CD4-positive, alpha-beta T cell treated with Interleukin-10 for 1 hour (primary cell): ENCODE results near the gene COL2A1.

Experiments used
- DNase-seq: peaks from one replicate; pipeline ENCODE4 v3.0.0-alpha.2; 2020

The COL2A1 gene

DNA sequence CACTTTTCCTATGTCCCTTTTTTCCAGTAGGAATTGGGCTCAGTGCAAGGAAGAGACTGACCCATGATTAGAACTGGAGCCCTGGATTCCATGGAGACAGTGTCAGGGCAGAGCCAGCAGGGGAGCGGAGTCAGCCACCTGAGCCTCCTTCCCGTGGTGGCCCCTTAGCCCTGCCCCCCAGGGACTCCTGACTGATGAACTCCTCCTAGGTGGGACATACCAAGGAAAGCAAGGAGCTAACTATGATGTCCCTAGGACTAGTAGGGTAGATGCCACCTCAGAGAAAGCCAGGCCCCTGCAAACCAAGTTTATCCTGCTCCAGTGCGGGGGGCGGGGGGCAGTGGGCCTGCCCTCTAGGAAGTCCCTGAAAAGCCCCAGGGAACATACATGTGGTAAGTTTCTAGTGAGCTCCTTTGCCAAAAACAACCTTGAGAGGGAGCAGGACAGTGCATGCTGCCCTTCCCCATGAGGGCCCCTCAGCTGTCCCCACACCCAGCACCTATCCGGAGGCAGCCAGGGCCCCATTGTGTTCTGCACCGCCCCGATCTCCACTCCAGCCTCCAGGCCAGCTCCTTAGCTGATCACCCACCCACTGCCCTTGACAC, 6.2 kb upstream of the COL2A1 start:
- DNase-seq, result no peak

DNA sequence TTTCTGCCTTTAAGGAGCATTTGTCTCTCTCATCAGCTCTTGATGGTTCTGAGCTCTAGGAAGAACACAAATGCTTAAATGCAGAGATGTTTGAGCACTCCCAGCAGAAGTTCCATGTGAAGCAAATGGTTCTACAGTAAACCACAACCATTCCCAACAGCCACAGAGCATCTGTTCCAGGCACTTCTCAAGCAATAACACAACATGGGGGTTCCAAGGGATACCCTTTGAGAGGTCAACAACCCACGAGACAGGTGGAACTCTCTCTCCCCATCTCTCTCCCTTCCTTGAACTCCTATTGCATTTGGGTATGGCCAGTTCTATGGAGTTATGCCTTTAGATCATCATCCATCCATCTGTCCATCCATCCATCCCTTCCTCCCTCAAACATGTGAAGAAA, 5.2 kb upstream of the COL2A1 start:
- no peak for DNase-seq

DNA sequence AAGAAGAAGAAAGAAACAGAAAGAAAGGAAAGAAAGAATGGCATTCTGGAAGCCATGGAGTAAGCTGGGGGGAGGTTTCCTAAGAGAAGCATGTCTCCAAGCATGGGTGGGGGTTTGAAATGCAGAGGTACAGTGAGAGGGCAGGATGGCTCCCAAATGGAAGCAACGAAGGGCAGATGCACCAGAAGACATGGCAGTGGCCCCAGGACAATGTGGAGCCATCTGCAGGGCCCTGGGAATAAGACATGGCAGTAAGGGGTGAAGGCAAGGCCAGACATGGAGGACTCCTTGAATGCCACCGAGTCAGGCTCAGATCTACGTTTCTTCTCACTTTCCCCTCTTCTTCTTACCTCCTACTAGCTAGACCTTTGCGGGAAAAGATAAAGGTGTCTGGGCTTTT, 4.7 kb upstream of the COL2A1 start:
- DNase-seq, result no peak

DNA sequence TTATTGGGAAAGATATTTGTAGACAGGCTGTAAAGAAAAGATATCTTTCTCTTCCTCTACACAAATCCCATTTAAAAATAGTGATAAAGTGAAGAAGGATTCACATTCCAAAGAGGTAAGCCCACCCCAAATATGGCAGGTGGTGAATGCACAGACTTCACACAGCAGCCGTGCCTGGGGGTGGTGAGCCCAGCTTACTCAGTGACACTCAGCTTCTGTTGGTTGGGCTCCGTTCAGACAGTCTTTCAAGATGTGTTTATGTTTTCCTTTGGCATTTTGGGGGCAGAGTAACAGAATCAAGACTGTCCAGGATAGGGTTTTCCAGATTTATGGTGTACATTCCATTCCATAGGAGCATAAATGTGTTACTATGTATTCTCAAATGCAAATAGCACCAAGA, 4.1 kb upstream of the COL2A1 start:
- DNase-seq, result no peak

DNA sequence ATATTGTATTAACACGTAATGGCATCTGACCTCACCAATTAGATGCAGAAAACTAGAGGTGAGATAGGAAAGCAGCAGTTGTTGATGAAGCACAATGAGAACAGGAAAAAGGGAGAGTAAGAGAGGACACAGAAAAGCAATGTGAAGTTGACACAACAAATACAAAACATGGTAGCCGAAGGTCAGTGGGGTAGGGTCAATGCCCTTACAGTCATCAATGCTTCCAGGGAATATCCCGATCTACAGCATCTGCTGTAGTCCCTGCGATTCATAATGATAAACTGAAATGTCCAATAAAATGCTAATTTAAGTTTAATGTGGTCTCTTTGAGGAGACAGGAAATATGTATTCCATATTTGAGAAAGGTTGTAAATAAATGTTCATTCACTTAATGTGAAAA, 2.9 kb upstream of the COL2A1 start:
- DNase-seq, result no peak

DNA sequence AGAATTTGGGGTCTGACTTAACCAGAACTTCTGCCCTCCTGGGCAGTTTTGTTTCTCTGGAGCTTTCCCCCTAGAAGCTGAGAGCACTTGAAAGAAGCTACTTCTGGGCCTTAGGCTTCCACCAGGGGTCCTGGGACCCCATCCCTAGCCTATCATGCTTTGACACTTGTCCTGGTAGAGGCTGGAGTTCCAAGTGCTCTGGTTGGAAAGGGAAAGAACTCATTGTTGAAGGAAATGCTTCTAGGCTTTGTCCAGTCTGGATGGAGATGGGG, 1.4 kb upstream of the COL2A1 start:
- DNase-seq, result no peak

DNA sequence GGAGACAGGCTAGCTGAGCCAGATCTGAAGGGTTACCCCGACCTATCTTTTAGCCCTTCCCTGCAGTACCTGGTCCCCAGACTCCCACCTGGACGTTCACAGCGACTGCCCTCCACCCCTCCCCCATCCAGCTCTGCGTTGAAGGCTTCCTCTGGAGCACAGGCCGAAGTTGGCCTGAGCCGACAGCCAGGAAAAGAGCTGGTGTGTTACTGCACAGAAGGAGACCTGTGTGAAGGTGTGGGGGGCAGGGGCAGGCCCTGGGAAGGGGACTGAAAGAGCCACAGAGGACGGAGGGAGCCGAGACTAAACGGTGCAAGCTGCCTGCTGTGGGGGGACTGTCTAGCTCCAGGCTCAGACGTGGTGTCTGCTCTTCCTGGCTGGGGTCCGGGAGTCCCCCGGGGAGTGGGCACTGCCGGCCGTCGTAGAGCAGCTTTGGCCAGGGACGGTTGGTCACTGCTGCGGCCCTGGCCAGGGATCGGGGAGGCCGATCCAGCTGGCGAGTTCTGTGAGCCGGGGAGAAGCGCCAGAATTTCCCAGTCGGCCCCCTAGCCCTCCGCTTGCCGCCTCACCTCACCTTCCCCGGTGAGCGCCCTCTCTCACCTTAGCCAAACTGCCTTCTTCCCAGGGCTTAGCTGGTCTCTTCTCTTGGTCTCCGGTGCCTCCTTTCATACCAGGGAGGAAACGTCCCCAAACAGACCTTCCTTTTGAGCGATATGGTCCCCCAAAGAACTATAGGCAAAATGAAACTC, 899 bp upstream of the COL2A1 start:
- DNase-seq, result no peak

DNA sequence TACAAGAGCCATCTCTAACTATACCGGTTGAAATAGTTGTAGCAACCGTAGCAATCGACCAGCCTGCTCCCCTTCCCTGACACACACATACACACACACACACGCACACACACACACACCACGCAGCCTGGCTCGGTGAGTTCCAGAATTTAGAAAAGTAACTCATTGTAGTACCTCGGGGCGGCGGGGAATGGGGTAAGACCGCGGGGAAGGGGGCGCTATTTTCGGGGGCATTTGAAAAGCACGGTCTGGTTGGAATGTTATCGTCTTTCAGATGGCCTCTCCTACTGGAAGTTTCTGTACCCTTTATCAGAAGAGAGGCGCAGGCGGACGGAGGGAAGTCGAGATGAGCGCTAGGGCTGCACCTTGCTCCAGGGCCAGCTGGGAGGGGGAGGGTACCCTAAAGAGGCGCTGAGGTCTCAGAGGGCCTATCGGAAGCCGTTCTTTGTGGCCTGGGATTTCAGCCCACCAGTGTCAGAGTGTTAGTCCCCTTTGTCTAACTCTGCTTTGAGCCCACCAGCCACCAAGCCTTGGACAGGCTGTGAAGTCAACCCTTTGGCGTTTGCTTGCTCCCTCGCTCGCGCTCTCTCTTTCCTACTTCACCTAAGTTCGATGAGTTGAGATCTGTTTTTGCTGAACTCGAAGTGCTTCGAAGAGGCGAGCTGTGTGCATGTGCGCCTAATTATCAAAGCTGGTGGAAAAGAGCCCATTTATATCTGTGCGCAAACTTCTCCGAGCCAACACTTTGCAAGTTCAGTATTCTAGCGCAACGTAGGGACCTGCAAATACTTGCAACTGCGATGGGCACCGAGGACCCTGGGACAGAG, 837 bp downstream of the COL2A1 start:
- DNase-seq, result no peak

DNA sequence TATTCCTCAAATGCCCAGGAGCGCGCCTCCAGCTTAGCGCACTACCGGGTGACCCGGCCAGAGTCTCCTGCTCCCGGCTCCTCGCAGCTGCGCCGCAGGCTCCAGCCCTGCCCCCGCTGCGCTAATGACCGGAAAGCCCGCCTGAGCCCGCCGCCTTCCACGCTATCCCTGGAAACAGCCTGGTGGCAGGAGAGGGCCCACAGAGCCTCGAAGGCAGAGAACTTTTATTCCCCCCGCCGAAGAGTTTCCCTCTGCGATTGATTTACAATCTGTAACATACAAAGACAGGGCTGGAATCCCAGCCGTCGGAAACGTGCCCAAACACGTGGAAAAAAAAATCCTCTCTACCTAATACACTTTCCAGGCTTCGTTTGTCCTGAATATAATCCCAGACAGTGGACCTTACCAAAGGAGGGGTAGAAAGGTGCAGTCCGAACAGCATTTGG, 1.5 kb downstream of the COL2A1 start:
- no peak for DNase-seq

DNA sequence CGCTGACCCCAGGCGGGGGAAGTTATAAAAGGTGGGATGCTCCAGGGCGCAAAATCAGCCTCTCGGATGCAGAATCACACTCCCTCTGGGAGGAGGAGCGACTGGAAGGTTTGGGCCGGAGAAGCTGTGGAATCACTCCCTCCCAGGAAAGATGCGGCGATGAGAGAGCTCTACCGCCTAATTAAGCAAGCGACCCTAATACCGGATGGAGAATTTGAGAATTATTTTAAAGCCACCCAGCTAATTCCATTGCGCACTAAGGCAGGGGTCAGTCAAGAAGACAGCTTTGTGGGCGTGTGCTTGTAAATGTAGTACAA, 1.9 kb downstream of the COL2A1 start:
- DNase-seq, result no peak

DNA sequence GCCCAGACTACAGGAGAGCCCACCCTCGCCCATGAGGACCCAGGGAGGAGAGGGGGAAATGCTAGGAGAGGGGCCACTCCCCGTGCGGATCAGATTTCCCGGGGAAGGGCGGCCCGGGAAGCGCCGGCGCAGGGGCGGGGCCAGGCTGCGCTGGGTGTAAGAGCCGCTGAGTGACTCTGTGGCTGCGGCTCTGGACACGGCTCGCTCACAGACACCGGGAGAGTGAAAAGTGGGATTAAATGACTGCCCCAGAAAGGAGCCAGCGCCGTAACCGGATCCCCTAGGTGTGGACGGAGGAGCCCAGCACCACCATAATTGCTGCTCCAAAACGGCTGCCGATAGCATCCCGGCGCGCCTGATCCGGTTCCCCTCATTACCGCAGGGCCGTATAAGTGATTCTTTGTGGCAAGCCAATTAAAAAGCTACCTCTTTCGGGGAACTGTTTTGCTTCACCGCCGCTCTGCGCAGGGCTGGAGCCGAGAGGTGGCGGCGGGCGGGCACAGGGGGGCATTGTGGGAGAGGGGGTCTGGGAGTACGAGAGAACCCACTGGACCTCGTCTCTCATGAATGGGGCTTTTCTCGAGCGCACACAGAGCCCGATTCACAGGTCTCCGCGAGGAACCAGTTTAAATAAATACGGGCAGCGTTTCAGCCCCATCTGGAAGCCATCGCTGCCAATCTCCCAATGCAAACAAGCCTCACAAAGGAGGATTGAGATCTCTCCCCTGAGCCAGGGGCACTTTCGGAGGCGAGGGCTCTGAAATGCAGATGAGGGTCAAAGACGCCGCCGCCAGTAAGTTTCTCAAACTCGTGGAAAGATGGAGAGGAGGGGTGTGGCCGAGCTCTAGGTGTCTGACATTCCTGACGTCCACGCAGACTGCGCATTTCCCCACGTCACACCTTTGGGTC, 2.5 kb downstream of the COL2A1 start:
- DNase-seq, result no peak

DNA sequence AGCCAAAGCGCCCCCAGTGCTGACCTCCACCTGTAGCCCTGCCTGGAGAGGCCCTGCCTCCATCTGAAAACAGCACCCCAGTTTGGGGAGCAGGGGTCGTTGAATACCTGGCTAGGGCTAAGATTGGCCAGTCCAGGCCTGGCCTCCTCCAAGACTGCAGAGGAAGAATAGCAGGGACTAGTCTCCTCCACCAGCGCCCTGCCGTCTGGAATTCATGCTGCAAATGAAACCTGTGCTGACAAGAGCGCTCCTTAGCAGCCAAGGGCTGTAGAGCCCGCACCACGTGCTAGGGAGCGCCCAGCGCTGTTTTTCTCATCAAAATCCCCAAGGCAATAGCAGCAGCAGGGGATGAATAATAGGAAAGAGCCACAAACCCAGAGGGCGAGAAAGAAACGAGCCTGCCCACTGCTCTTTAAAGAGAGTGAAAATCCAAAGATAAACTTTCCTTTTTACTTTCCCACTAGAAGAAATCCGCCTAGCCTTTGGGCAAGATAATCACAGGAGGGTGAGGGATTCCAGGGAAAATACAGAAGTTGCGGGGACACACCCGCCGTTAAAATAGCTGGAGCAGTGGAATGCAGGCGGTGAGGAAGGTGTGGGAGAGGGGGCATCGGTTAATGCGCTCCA, 3.3 kb downstream of the COL2A1 start:
- no peak for DNase-seq

DNA sequence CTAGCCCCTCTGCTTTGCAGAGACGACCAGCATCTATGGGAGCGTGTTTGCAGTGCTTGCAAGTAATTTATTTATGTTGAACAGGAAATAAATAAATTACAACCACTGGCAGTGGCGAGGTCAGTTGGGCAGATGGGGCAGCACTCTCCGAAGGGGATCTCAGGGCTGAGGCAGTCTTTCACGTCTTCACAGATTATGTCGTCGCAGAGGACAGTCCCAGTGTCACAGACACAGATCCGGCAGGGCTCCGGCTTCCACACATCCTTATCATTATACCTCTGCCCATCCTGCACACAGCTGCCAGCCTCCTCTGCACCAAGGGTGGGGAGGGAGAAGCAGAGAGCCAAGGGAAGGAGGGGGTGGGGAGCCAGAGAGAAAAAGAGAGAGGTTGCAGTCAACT, 4.5 kb downstream of the COL2A1 start:
- DNase-seq, result no peak

DNA sequence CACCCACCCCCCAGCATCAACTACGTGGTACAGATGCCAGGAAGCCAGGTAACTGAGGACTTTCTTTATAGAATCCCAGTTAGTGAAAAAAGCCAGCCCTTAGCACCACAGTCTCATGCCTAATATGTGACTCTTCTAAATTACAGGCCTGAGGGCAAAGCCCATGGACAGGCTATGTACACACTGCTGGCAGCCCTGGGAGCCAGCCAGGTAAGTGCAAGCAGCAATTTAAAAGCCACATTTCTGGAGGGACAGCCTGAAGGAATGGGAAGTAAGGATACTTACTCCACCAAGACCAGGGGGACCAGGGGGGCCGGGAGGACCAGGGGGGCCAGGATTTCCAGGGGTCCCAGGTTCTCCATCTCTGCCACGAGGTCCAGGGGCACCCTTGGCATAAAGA, 7.0 kb downstream of the COL2A1 start:
- DNase-seq, result no peak

DNA sequence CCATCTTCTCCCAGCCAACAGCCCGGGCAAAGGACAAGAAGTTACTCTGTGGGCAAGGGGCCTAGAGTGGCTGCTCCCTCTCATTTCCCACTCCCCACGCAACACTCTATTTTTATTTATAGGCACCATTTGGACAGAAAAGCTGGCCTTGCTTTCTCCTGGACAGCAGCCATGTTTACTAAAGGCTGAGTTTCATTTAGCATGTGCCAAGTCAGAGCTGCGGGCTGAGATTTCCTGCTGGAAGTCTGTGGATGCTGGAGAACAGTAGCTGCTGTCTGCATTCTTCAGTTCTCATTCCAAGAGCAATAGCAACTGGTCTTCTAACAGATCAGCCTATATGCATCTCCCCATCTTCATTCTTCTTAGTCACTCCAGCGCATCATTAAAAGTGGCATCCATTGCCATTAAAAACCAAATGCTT, 8.3 kb downstream of the COL2A1 start:
- no peak for DNase-seq

DNA sequence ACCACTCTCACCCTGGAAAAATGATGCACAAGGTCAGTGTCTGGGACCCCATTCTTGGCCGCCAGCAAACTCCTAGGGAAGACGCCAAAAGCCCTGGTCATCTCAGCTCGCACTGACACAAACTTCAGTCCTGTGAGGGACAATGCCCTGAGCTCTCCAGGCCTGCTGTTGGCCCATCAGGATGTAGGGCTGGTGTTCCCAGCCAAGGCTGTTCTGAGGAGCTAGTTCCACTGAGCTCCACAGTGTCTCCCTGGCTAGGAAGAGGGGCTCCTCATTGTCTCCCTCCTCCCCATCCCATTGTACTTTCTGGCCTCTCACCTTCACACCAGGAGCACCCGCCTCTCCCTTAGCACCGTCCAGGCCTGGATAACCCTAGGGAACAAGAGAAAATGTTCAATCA, 10.8 kb downstream of the COL2A1 start:
- no peak for DNase-seq

DNA sequence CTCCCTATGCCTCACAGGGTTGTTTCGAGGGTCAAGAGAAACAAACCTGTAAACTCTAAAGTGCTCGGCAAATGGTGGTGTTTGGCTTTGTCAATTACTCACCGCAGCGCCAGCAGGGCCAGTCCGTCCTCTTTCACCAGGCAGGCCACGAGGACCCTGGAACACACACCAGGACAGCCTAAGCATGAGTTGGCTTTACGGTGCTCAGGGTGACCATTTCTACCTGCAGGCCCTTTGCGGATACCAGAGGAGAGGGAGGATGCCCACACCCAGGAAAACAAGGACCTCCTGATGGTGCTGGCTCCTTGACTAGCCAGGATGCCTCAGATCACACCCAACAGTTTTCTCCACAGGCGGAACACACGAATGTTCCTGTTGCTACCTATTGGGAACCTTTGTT, 11.5 kb downstream of the COL2A1 start:
- DNase-seq, result no peak

DNA sequence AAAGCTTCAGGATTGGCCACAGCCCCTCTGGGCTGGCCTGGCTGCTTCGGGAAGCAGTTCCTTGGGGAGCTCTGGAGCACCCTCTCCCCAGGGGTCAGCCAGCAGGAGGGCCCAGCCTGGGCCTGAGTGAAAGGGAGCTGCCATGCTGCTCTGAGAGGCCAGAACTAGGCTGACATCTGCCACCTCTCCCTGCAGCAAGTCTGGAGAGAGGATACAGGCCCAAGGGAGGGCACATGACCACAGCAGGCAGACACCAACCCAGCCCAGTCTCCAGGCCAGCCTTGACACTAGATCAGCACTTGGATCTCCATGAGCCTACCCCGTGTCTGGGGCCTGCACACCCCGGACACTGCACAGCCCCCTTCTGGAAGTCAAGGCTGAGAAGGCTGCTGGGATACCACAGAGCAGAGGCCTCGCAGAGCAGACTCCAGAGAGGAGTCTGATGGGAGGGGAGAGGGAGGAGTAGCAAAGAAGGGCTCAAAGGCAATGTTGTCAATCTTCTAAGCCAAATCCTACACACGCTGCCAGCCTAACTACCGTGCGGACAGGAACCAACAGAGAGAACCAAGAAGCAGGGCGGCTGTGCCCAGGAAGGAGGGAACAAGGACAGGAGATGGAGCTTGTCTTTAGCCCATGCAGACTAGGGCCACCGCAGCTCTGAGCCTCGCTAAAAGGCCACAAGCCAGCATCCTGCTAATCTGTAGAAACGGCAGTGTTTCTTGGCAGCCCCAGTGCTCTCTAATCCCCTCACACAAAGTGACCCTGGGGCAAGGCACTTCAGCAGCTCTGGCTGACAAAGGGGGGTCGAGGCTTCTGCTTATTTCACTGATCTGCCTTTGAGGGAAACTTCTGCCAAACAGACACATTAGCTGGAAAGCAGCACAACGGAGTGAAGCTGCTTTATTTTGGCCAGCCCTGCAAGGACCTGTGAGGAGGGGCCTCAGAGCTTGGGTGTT, 12.9 kb downstream of the COL2A1 start:
- no peak for DNase-seq

DNA sequence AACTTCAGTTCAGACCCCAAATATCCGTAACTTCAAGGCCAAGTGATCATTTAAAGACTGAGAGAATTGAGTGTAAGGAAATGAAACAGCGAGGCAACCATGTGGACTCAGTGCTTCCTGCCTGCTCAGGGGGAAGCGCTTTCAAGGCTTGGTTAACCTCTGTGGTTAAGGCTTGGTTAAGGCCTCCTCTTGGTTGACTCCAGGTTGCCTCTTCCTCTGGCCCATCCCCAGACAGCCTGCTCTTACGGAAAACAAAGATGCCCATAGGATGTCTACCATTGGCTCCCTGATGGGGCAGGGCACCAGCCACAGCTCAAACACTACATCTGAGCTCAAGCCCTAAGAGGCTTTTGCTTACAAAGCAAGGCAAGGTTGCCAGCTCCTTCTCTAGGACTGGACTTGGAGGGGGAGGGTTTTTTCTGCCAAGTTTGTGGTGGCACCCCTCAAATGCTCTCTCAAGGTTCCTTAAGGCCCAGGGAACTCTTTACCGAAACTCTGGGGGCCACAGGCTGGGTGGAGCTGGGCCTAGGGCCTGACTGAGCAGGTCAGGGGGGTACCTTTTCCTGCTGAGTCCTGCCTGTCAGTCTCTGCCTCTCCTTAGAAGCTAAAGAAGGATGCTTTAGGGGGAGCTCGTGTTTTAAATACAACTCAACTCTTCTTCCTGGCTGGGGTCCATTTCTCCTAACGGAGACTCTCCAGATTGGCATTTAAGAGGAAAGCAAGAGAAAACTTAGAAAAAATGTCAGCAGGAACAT, 13.7 kb downstream of the COL2A1 start:
- peak; percentile 60 for DNase-seq

DNA sequence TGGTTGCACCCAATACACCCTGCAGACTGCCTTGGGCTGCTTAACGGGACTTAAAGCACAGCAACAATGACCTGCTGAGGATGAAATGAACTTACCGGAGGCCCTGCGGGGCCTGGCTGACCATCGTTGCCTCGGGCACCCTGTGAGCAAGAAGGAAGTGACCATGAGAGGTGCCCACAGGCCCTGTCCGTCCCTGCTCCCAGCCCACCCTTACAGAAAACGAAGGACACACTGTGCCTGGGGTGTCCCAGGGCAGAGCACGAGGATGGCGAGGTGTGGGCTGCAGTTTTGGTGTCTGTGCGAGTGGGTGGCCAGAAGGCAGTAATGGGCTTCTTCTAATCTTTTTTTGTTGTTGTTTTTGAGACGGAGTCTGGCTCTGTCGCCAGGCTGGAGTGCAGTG, 14.6 kb downstream of the COL2A1 start:
- no peak for DNase-seq

DNA sequence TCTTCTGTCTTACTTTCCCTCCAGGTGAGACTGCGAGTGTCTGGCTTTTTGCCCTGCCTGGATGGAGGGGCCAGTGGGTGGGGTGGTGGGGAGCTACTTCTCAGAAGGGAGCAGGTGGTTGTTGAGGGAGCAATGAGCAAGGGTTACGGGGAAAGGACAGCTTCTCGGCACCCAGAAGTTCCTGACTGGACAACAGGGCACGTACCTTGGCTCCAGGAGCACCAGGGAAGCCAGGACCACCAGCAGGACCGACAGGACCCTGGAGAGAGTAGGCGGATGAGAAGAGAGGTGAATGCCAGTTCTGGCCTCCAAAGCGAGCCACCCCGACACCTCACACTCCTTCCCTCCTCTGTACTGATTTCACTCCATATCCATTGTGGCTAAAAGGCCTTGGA, 15.3 kb downstream of the COL2A1 start:
- no peak for DNase-seq
